HG02840 (cell line): Measurements from ENCODE around the gene MYLK3.

Source experiments
- ATAC-seq: cut with Tn5 transposase; IDR thresholded peaks from one replicate; pipeline ENCODE4 v1.9.1; 2021; ENCODE audit warnings: mild to moderate bottlenecking, moderate library complexity, moderate number of reproducible peaks; ENCODE audit not compliant: unreplicated experiment, low FRiP score

MYLK3 gene

GRCh38 chr16:46762583-46762982 lies 14.4 kb upstream of the MYLK3 start:
- ATAC-seq = no peak

DNA sequence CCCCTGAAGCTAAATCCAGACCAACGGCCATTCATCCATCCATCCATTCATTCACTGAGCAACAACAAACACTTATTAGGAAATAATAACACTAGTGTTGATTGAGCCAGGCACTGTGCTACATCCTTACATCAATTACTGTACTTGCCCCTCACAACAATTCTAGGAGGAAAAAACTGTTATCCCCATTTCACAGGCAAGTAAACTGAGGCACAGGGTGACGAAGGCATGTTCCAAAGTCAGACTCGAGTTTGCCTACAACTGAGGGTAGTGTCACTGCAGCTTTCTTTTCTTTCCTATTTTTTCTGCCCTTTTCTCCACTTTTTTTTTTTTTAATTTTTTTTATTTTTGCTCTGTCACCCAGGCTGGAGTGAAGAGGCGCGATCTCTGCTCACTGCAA lies 11.2 kb upstream of the MYLK3 start:
- ATAC-seq = no peak

DNA sequence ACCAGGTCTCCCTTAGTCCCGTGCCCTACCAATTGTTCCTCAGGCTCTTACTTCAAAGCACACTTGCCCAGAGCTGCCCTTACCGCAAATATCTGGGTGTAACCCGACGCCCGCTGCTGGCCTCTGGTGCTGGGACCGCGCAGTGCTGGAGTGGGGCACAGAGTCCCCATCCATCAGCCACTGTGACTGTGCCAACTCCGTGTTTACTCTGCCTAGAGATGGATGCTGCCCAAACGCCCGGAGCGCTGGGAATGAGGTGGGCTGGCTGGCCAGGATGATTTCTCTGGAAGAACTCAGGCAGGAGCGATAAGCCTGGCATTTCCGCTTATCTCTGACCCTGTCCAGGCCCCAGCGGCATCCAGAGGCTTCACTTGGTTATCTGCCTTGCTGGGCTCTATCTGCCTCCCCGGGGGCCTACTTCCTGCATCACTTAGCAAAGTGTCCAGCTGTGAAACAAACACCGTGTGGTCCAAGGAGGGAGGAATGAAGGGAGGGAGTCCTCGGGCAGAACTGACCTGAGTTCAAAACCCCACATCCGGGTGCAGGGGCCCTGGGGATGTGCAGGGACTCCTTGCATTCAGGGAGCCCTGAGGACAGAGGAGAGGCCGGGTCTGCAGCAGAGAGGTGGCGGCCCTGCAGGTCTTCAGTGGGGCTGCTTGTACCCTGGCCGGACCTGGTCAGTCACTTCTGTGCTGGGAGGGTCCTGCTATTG lies 9.4 kb upstream of the MYLK3 start:
- no peak for ATAC-seq

DNA sequence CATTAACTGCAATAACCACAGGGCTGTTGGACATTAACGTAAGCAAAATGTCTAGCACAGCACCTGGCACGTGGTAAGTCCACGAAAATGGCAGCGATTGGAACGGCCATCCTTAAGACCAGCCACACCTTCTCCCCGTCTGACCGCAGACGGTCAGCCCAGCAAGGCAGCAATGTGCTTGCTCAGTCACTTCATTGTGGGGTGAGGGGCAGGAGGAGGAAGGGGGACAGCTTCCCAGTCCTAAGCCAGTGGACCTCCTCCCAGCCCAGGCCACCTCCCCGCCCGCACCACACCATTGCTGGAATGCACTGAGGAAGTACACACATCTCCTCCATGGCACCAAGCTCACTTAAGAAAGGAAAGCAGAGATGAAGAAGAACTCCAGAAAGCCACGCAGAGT lies 8.6 kb upstream of the MYLK3 start:
- no peak for ATAC-seq

- ATAC-seq = no peak
Observed at GRCh38 chr16:46753015-46753414, 4.9 kb upstream of the MYLK3 start.

DNA sequence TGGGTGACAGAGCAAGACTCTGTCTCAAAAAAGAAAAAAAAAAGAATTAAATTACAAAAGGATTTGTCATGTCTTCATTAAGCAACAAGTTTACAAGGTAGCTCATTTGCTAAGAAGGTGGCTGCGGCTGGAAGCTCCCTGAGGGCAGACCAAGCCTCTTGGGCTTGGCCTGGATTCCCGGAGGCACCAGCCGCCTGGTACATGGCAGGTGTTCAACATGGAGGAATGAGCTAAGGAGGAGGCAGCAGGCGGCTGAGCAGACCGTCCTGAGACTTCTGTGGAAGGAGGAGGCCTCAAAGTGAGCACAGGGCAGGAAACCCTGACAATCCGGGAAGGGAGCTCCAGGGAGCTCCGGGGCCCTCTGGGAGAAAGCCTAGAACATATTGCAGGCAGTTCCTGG lies 3.2 kb upstream of the MYLK3 start:
- ATAC-seq = no peak

DNA sequence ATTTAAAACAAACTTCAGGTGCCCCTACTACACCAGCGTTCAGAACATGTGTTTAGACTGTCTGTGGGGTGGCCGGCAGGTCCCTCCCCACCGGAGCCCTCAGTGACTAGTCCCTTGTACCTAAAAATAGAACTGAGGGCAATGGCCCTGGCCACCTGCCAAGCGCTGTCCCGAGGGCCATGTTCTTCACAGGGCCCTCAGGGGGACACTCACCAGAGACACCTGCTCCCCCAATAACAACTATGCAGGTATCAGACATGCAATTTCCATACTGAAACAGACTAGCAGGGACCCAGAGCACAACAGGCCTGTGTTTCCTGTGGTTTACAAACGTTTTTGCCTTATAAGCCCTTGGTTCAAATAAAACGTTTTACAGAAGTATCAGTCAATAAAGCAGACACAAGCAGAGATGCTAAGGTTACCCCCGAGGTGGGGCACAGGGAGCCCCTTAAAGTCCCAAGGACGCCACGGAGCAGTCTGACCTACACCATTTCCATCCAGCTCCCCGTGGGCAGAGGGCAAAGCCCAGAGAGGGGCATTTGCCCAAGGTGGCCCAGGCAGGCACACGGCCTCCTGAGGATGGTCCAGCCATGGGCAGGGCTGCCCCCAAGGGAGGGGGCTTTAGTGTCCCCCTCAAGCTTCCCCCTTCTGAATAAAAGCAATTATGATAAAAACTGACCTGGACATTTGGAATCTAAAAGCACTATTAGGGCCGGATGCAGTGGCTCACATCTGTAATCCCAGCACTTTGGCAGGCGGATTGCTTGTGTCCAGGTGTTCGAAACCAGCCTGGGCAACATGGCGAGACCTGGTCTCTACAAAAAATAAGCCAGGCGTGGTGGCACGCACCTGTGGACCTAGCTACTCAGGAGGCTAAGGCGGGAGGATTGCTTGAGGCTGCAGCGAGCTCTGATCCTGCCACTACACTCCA lies 896 bp upstream of the MYLK3 start:
- ATAC-seq = peak; percentile 64

- no peak for ATAC-seq
Observed at GRCh38 chr16:46746821-46747776, 1.0 kb downstream of the MYLK3 start.

DNA sequence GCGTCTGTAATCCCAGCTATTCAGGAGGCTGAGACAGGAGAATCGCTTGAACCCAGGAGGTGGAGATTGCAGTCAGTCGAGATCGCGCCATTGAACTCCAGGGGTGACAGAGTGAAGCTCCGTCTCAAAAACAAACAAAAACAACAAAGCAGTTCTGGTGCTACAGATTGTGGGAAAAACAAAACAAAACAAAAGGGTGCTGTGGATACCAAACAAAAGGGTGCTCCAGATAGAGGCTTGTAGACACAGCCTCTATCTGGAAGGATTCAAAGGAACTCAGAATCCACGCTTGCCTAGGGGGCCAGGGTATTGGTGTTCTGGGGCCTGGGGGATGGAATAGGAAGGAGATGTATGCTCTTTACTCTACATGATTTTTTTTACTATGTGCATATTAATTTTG lies 2.5 kb downstream of the MYLK3 start:
- ATAC-seq = no peak

DNA sequence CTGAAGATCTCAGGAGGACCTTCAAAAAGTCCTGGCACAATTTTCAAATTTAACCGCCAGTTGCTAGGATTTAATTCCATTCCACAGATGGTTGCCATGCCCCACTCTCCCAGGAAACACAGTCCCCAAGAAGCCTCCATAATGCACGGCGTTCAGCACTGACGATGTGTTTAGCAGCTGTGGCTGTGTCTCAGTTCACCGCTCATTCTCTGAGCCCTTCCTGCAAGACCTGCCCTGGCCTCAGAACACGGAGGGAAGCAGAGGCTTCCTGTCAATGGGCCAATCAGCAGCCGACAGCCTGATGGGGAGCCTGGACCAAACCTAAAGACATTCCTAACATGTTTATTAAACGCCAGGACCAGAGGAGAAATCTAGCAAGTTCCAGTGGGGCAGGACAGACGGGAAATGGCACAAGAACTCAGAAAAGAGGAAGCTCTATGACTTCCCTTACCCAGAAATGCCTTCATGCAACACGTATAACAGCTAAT lies 4.9 kb downstream of the MYLK3 start:
- no peak for ATAC-seq

GRCh38 chr16:46739934-46740333 lies 8.2 kb downstream of the MYLK3 start:
- no peak for ATAC-seq

- ATAC-seq = no peak
Observed at GRCh38 chr16:46737621-46738214, 10.4 kb downstream of the MYLK3 start.

- ATAC-seq = no peak
Observed at GRCh38 chr16:46736695-46737094, 11.4 kb downstream of the MYLK3 start.

DNA sequence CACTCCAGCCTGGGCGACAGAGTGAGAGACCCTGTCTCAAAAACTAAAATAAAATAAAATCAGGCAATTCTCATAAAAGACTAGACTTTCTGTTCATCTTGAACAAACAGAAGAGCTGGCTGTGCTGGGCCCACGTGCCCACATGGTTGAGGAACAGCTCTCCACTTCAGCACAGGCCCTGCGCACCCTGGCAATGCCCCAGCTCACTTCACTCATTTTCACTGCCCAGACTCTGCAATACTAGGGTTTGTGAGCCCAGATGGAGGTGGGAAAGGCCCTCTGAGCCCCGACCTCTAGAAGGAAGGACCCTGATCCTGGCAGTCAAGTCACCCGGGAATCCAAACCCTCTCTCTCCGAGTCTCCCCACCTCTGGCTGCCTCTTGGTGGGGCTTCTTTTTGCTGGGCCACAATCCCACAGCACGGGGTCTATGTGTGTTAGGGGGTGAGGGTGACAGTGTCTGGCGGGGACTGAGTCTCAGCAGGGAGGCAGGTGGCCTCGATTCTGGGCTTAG lies 14.8 kb downstream of the MYLK3 start:
- ATAC-seq = no peak

DNA sequence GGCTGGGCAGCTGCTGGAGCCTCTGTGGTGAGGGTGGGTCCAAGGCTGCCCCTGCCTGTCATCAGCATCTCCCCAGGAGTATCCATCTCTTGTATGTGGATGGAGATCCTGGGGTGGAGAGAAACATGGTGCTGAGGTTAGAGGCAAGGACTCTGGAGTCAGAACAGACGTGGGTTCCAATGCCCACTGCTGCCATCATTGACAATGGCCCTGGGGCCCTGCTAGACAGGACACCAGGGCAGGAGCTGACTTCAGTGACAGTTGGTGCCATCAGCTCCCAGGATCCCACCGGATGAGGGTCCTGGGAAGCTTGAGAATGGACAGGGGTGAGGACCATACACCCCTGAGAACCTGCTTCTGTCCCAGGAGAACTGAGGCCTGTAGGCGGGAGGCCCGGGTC lies 15.6 kb downstream of the MYLK3 start:
- ATAC-seq = no peak

DNA sequence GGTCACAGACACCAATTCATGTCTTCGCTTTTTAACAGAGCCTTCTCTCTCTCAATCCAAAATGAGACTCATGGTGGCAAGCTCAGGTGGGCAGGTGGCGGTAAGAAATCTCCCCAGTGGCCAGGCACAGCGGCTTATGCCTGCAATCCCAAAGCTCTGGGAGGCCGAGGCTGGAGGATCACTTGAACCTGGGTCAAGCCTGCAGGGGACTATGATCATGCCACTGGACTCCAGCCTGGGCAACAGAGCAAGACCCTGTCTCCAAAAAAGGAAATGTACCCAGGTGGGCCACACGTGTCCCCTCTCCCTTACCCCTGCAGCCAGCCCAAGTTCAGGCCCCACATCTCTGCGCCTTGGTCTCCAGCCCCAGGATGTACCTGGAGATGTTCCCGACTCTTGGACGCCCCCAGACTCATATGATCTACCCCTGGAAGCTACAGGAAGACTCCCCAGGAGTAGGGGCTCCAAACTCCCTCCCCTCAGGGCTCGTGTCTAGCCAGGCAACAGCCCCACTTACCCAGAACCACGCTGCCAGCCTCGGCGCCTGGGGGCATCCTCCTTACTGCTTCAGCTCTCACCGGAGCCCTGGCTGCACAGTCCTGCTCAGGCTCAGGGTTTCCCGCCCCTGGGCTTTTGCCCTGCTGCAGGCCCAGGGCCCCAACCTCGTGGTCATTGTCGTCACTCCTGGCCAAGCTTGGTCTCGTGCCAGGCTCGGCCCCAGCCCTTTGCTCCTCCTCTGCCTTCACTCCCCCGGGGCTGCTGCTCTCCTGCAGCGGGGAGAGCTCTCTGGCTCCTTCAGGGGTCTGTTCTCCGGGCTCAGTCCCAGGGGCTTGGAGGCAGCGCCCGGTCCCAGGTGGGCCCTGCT lies 16.2 kb downstream of the MYLK3 start:
- ATAC-seq = no peak

GRCh38 chr16:46730801-46731690 lies 17.1 kb downstream of the MYLK3 start:
- no peak for ATAC-seq

DNA sequence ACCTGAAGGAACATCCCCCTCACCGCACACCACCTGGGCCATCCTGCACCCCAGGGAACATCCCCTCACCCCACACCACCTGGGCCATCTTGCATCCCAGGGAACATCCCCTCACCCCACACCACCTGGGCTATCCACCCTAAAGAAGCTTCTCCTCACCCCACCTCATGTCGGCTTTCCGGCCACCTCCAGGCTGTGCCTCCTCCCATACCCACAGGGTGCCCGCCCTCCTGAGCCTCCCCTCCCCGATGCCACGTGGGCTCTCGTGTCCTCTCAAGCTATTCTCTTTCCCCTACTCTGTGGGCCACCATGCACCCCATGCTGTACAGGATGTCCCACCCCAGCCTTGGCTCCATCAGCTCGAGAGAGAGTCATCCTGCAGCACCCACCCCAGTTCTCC lies 18.0 kb downstream of the MYLK3 start:
- no peak for ATAC-seq
